ENCODE measurements around the gene MAN2B1.
A peak's percentile ranks its signal among the peaks of the same experiment; 100 is the strongest.

MAN2B1 gene

DNA sequence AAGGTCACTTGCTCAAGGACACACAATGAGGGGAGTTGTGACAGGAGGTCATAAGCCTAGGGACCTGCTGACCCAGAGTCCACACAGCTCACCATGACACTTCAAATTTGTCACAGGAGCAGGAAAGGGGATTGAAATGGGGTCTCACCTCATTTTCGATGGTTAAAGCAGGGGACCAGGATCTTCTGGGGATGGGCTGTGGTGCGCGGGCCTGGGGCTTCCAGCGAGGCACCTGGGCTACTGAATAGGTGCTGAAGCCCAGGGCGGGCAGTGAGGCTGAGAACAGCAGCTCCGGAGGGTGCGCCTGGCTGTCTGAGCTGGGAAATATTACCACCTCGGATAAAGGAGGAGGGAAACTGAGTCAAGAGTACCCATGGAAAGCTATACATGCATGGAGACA is 11.0 kb downstream of the MAN2B1 start:
- no peak overlapping the region for H2BK15ac ChIP-seq (replicated peaks; ENCODE audit: low read depth)
- no peak overlapping the region for H3K56ac ChIP-seq (ENCODE audit: low read length)
- no peak overlapping the region for H4K5ac ChIP-seq (ENCODE audit: low read length)
- no CpG with 5 or more reads among the region's 8 CpGs for WGBS (ENCODE audit: extremely low coverage, insufficient coverage, low lambda C conversion rate)
- no peak overlapping the region for H2BK5ac ChIP-seq (ENCODE audit: low read length)
- H4K8ac ChIP-seq (ENCODE audit: low read depth, low read length): no peak overlapping the region
- H3K4me1 ChIP-seq (ENCODE audit: control insufficient read depth, low read depth, low read length): no peaks in the 10 kb centered on the region
- no peak overlapping the region for H3K4ac ChIP-seq (ENCODE audit: low read depth, low read length)
- no peaks in the 10 kb centered on the region for H3K79me1 ChIP-seq (ENCODE audit: low read length)
- H3K4me2 ChIP-seq (ENCODE audit: low read length): no peak overlapping the region
- H3K36me3 ChIP-seq (ENCODE audit: control insufficient read depth, insufficient read depth, low read length): peaks cover 3% of the 10 kb centered on the region
- no peaks in the 10 kb centered on the region for H3K27me3 ChIP-seq (ENCODE audit: insufficient read depth, low read length, poor library complexity)
- no peak overlapping the region for H3K9ac ChIP-seq (ENCODE audit: low read length)
- no peak overlapping the region for H3K4me3 ChIP-seq (ENCODE audit: low read length)
- H2AK5ac ChIP-seq (ENCODE audit: low read length): no peak overlapping the region
- no peak overlapping the region for H3K18ac ChIP-seq (ENCODE audit: low read length)
- H2BK120ac ChIP-seq (ENCODE audit: low read depth, low read length): no peak overlapping the region
- no peak overlapping the region for H3K27ac ChIP-seq (ENCODE audit: low read depth, low read length)
- no peak overlapping the region for H3K23ac ChIP-seq (ENCODE audit: low read length)
- DNase-seq: no peak
- no peaks in the 10 kb centered on the region for H3K79me2 ChIP-seq (ENCODE audit: control insufficient read depth, insufficient read depth, low read length)

DNA sequence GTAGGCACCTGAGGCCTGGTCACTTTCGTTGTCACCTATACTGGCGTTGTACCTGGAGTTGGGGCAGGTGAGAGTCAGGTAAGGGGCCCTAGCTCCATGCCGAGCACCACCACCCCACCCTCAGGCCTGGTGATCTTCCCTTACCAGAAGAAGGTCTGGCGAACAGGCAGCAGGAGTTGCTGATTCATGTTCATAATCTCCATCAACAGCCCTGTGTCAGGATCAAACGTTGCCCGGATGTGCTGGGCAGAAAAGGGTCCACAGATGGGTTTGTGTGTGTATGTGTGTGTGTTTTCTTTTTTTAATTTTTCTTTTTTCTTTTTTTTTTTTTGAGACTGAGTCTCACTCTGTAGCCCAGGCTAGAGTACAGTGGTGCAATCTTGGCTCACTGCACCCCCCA is 14.3 kb downstream of the MAN2B1 start:
- H2BK5ac ChIP-seq (ENCODE audit: low read length): no peak overlapping the region
- H3K27me3 ChIP-seq (ENCODE audit: insufficient read depth, low read length, poor library complexity): no peaks in the 10 kb centered on the region
- H3K4me3 ChIP-seq (ENCODE audit: low read length): no peak overlapping the region
- no peak overlapping the region for H3K27ac ChIP-seq (ENCODE audit: low read depth, low read length)
- no peaks in the 10 kb centered on the region for H3K4me1 ChIP-seq (ENCODE audit: control insufficient read depth, low read depth, low read length)
- no peak overlapping the region for H3K56ac ChIP-seq (ENCODE audit: low read length)
- H3K4me2 ChIP-seq (ENCODE audit: low read length): no peak overlapping the region
- H2AK5ac ChIP-seq (ENCODE audit: low read length): no peak overlapping the region
- no peak overlapping the region for H2BK15ac ChIP-seq (replicated peaks; ENCODE audit: low read depth)
- WGBS (ENCODE audit: extremely low coverage, insufficient coverage, low lambda C conversion rate): no CpG with 5 or more reads among the region's 6 CpGs
- H3K23ac ChIP-seq (ENCODE audit: low read length): no peak overlapping the region
- no peak overlapping the region for H3K18ac ChIP-seq (ENCODE audit: low read length)
- no peak overlapping the region for H3K4ac ChIP-seq (ENCODE audit: low read depth, low read length)
- no peaks in the 10 kb centered on the region for H3K79me1 ChIP-seq (ENCODE audit: low read length)
- no peak overlapping the region for H4K5ac ChIP-seq (ENCODE audit: low read length)
- no peaks in the 10 kb centered on the region for H3K79me2 ChIP-seq (ENCODE audit: control insufficient read depth, insufficient read depth, low read length)
- DNase-seq: no peak
- H3K9ac ChIP-seq (ENCODE audit: low read length): no peak overlapping the region
- H2BK120ac ChIP-seq (ENCODE audit: low read depth, low read length): no peak overlapping the region
- peaks cover 3% of the 10 kb centered on the region for H3K36me3 ChIP-seq (ENCODE audit: control insufficient read depth, insufficient read depth, low read length)
- no peak overlapping the region for H4K8ac ChIP-seq (ENCODE audit: low read depth, low read length)

DNA sequence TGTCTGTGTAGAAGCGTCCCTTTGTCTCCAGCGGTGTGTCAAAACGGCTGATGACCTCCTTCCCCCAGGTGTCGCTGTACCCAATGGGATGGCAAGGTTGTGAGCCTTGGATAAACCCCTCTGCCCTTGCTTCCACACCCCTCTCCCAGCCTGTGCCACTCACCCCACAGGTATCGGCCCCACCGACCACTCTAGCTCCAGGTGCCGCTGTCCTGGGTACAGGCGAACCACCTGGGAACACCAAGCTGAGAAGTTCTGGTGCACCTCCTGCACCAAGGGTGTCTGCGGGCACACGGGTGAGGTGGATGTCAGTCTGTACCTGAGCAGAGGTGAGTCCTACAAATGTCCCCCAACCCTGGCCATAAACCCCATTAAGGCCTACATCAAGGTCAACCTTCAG is 16.6 kb downstream of the MAN2B1 start:
- H2BK15ac ChIP-seq (replicated peaks; ENCODE audit: low read depth): no peak overlapping the region
- no peak overlapping the region for H3K23ac ChIP-seq (ENCODE audit: low read length)
- no peak overlapping the region for H3K9ac ChIP-seq (ENCODE audit: low read length)
- DNase-seq: no peak
- H3K4ac ChIP-seq (ENCODE audit: low read depth, low read length): no peak overlapping the region
- no peaks in the 10 kb centered on the region for H3K27me3 ChIP-seq (ENCODE audit: insufficient read depth, low read length, poor library complexity)
- no peaks in the 10 kb centered on the region for H3K79me2 ChIP-seq (ENCODE audit: control insufficient read depth, insufficient read depth, low read length)
- H3K56ac ChIP-seq (ENCODE audit: low read length): no peak overlapping the region
- H3K27ac ChIP-seq (ENCODE audit: low read depth, low read length): no peak overlapping the region
- H3K79me1 ChIP-seq (ENCODE audit: low read length): no peaks in the 10 kb centered on the region
- no peak overlapping the region for H3K4me2 ChIP-seq (ENCODE audit: low read length)
- H2BK5ac ChIP-seq (ENCODE audit: low read length): no peak overlapping the region
- no peak overlapping the region for H3K4me3 ChIP-seq (ENCODE audit: low read length)
- WGBS (ENCODE audit: extremely low coverage, insufficient coverage, low lambda C conversion rate): no CpG with 5 or more reads among the region's 10 CpGs
- H4K5ac ChIP-seq (ENCODE audit: low read length): no peak overlapping the region
- H3K36me3 ChIP-seq (ENCODE audit: control insufficient read depth, insufficient read depth, low read length): no peaks in the 10 kb centered on the region
- H4K8ac ChIP-seq (ENCODE audit: low read depth, low read length): no peak overlapping the region
- H3K18ac ChIP-seq (ENCODE audit: low read length): no peak overlapping the region
- H2BK120ac ChIP-seq (ENCODE audit: low read depth, low read length): no peak overlapping the region
- H2AK5ac ChIP-seq (ENCODE audit: low read length): no peak overlapping the region
- H3K4me1 ChIP-seq (ENCODE audit: control insufficient read depth, low read depth, low read length): no peaks in the 10 kb centered on the region

DNA sequence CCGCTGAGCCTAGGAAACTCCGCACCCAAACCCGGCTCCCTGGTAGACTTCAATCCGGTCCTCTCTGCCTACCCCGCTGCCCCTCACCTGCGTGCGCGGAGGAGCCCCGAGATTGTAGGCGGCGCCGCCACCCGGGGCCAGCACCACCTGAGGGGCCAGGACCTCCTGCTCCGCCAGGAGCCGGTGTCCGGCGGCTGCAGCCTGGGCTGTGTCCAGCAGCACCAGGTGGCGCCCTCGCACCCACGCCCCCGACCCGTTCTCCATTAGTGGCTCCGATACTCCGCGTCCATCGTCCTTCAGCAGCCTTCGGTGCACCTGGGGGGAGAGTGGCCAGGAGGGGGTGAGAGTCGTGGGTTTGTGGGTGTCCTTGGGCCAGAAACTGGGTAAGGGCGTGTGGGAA is 18.5 kb downstream of the MAN2B1 start:
- Histone ChIP-seq H3K4me1 (ENCODE audit: control insufficient read depth, low read depth, low read length) (no peaks in the 10 kb centered on the region), H2BK15ac (replicated peaks; ENCODE audit: low read depth) (no peak overlapping the region), H3K27me3 (ENCODE audit: insufficient read depth, low read length, poor library complexity) (no peaks in the 10 kb centered on the region), H3K79me1 (ENCODE audit: low read length) (no peaks in the 10 kb centered on the region), H3K18ac (ENCODE audit: low read length) (no peak overlapping the region), H3K23ac (ENCODE audit: low read length) (no peak overlapping the region), H2BK120ac (ENCODE audit: low read depth, low read length) (no peak overlapping the region), H3K4ac (ENCODE audit: low read depth, low read length) (no peak overlapping the region), H3K4me2 (ENCODE audit: low read length) (no peak overlapping the region), H4K5ac (ENCODE audit: low read length) (no peak overlapping the region), H2BK5ac (ENCODE audit: low read length) (no peak overlapping the region), H3K9ac (ENCODE audit: low read length) (no peak overlapping the region), H3K56ac (ENCODE audit: low read length) (no peak overlapping the region), H3K79me2 (ENCODE audit: control insufficient read depth, insufficient read depth, low read length) (no peaks in the 10 kb centered on the region), H2AK5ac (ENCODE audit: low read length) (no peak overlapping the region), H3K36me3 (ENCODE audit: control insufficient read depth, insufficient read depth, low read length) (no peaks in the 10 kb centered on the region), H4K8ac (ENCODE audit: low read depth, low read length) (no peak overlapping the region), H3K4me3 (ENCODE audit: low read length) (no peak overlapping the region), H3K27ac (ENCODE audit: low read depth, low read length) (no peak overlapping the region)
- no peak for DNase-seq
- no CpG with 5 or more reads among the region's 29 CpGs for WGBS (ENCODE audit: extremely low coverage, insufficient coverage, low lambda C conversion rate)

DNA sequence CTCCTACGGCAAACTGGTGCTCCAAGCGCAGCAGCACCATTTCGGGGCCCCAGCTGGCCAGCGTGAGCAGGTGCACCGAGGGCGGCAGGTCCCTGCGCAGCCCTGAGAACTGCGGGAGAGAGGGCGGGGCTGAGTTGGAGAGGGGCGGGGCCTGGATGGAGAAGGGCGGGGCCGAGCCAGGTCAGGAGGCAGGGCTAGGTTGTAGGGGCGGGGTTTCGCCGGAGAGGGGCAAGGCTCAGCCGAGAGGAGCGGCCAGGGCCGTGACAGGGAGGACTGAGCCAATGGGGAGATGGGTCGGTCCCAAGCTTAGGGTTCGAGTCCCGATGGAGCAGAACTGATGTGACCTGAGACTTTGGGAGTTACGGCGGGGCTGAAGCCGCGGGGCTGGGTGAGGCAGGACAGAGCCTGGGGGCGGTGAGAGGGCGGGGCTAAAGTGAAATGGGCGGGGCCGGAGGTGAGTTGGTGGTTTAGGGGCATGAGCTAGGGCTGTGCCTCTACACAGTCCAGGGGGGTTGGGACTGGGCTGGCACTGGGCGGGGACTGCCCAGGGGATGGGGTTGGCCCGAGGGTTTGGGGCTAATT is 19.0 kb downstream of the MAN2B1 start:
- peak; percentile 41 for DNase-seq
- WGBS (ENCODE audit: extremely low coverage, insufficient coverage, low lambda C conversion rate): no CpG with 5 or more reads among the region's 31 CpGs
- Histone ChIP-seq H3K56ac (ENCODE audit: low read length) (no peak overlapping the region), H3K4me1 (ENCODE audit: control insufficient read depth, low read depth, low read length) (no peaks in the 10 kb centered on the region), H4K5ac (ENCODE audit: low read length) (no peak overlapping the region), H3K36me3 (ENCODE audit: control insufficient read depth, insufficient read depth, low read length) (no peaks in the 10 kb centered on the region), H3K4ac (ENCODE audit: low read depth, low read length) (no peak overlapping the region), H3K18ac (ENCODE audit: low read length) (no peak overlapping the region), H3K27ac (ENCODE audit: low read depth, low read length) (no peak overlapping the region), H3K23ac (ENCODE audit: low read length) (no peak overlapping the region), H2BK15ac (replicated peaks; ENCODE audit: low read depth) (no peak overlapping the region), H3K79me1 (ENCODE audit: low read length) (no peaks in the 10 kb centered on the region), H3K79me2 (ENCODE audit: control insufficient read depth, insufficient read depth, low read length) (no peaks in the 10 kb centered on the region), H3K9ac (ENCODE audit: low read length) (no peak overlapping the region), H4K8ac (ENCODE audit: low read depth, low read length) (no peak overlapping the region), H2BK5ac (ENCODE audit: low read length) (no peak overlapping the region), H2BK120ac (ENCODE audit: low read depth, low read length) (no peak overlapping the region), H3K4me2 (ENCODE audit: low read length) (no peak overlapping the region), H2AK5ac (ENCODE audit: low read length) (no peak overlapping the region), H3K4me3 (ENCODE audit: low read length) (no peak overlapping the region), H3K27me3 (ENCODE audit: insufficient read depth, low read length, poor library complexity) (no peaks in the 10 kb centered on the region)

DNA sequence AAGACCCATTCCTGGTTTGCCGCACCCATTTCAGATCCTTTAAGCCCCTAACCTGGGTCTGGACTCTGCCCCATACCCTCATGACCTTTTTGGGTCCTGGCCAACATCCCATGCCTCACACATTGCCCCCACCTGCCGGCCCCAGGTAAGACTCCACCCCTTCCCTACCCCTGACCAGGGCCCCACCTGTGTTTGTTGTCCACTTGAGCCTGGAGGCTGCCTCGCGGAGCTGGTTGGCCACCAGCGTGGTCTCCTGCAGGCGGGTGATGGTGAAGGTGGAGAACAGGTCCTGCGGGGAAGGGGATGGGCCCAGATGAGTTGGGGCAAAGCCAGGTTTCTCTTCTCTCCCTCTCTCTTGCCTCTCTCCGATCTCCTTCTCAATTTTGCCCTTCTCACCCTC is 19.5 kb downstream of the MAN2B1 start:
- Histone ChIP-seq H3K4me1 (ENCODE audit: control insufficient read depth, low read depth, low read length) (no peaks in the 10 kb centered on the region), H3K9ac (ENCODE audit: low read length) (no peak overlapping the region)

More for the DNA sequence above, 19.5 kb downstream of the MAN2B1 start:
- Histone ChIP-seq H3K23ac (ENCODE audit: low read length) (no peak overlapping the region), H3K4me2 (ENCODE audit: low read length) (no peak overlapping the region), H3K4me3 (ENCODE audit: low read length) (no peak overlapping the region), H2BK5ac (ENCODE audit: low read length) (no peak overlapping the region), H3K36me3 (ENCODE audit: control insufficient read depth, insufficient read depth, low read length) (no peaks in the 10 kb centered on the region), H3K18ac (ENCODE audit: low read length) (no peak overlapping the region), H3K79me1 (ENCODE audit: low read length) (no peaks in the 10 kb centered on the region), H3K4ac (ENCODE audit: low read depth, low read length) (no peak overlapping the region), H4K8ac (ENCODE audit: low read depth, low read length) (no peak overlapping the region), H3K27me3 (ENCODE audit: insufficient read depth, low read length, poor library complexity) (no peaks in the 10 kb centered on the region), H3K56ac (ENCODE audit: low read length) (no peak overlapping the region), H4K5ac (ENCODE audit: low read length) (no peak overlapping the region), H2BK15ac (replicated peaks; ENCODE audit: low read depth) (no peak overlapping the region), H3K27ac (ENCODE audit: low read depth, low read length) (no peak overlapping the region), H3K79me2 (ENCODE audit: control insufficient read depth, insufficient read depth, low read length) (no peaks in the 10 kb centered on the region), H2AK5ac (ENCODE audit: low read length) (no peak overlapping the region), H2BK120ac (ENCODE audit: low read depth, low read length) (no peak overlapping the region)
- WGBS (ENCODE audit: extremely low coverage, insufficient coverage, low lambda C conversion rate): no CpG with 5 or more reads among the region's 8 CpGs
- DNase-seq: no peak

All from mesendoderm (in vitro differentiated cells).